ENCODE data around the gene DSCAM.
"Not testable (repeated sequence)": the region's sequence is repeated elsewhere in the genome, so short reads cannot be mapped to it uniquely, and the experiment has no call there.

DSCAM gene

DNA sequence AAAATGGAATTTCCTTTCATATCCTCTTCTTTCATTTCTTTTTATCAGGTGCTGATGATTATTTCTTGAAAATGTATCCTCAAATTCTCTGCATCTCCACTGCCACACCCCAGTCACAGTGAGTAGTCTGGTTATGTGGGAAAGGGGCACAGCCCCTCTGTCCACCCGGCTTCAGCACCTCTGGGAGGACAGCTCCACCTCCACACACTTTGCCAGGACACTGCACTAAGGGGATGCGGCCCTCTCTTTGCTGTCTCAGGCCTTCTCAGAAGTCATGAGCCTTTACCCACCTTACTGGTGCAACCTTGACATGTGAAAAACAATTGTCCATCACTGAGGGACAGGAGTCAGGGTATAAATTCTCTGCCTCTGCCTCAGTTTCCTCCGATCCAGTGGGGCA lies 546.7 kb downstream of the DSCAM start:
- DNase-seq (ENCODE audit: insufficient read length) = no peak
- TF ChIP-seq POLR2A (IDR thresholded peaks at IDR 0.05; ENCODE audit: low read depth, low read length) (no peak), POLR2AphosphoS5 (IDR thresholded peaks at IDR 0.05; ENCODE audit: low read depth, low read length) (no peak), TAF1 (IDR thresholded peaks at IDR 0.05; ENCODE audit: borderline replicate concordance, low read depth, low read length) (no peak)
- FAIRE-seq = no peak

DNA sequence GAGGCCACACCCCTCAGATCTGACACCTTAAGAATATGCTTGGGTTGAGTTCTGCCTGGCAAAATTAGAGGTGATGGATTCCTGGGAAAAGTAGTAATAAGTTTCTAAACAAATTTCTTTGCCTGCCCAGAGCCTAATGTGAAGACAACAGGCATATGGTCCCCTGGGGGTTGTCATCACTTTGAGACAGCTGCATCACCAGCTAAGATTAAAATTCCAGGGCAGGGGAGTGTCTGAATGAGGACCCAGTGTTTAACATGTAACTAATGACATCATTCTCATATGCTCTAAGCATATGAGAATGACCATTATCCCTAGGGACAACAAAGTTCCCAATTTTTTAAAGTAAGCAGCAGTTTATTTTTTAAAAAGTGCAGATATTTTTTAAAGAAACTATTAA lies 547.5 kb downstream of the DSCAM start:
- TF ChIP-seq TAF1 (IDR thresholded peaks at IDR 0.05; ENCODE audit: borderline replicate concordance, low read depth, low read length) (no peak), POLR2AphosphoS5 (IDR thresholded peaks at IDR 0.05; ENCODE audit: low read depth, low read length) (no peak), POLR2A (IDR thresholded peaks at IDR 0.05; ENCODE audit: low read depth, low read length) (no peak)
- DNase-seq (ENCODE audit: insufficient read length) (no peak), FAIRE-seq (no peak)

GRCh38 chr21:40294345-40294744 lies 552.6 kb downstream of the DSCAM start:
- FAIRE-seq (no peak), DNase-seq (ENCODE audit: insufficient read length) (no peak)
- TF ChIP-seq POLR2A (IDR thresholded peaks at IDR 0.05; ENCODE audit: low read depth, low read length) (no peak), POLR2AphosphoS5 (IDR thresholded peaks at IDR 0.05; ENCODE audit: low read depth, low read length) (no peak), TAF1 (IDR thresholded peaks at IDR 0.05; ENCODE audit: borderline replicate concordance, low read depth, low read length) (no peak)

GRCh38 chr21:40291560-40291959 lies 555.4 kb downstream of the DSCAM start:
- no peak for FAIRE-seq
- TF ChIP-seq POLR2A (IDR thresholded peaks at IDR 0.05; ENCODE audit: low read depth, low read length) (no peak), TAF1 (IDR thresholded peaks at IDR 0.05; ENCODE audit: borderline replicate concordance, low read depth, low read length) (no peak), POLR2AphosphoS5 (IDR thresholded peaks at IDR 0.05; ENCODE audit: low read depth, low read length) (no peak)
- no peak for DNase-seq (ENCODE audit: insufficient read length)

DNA sequence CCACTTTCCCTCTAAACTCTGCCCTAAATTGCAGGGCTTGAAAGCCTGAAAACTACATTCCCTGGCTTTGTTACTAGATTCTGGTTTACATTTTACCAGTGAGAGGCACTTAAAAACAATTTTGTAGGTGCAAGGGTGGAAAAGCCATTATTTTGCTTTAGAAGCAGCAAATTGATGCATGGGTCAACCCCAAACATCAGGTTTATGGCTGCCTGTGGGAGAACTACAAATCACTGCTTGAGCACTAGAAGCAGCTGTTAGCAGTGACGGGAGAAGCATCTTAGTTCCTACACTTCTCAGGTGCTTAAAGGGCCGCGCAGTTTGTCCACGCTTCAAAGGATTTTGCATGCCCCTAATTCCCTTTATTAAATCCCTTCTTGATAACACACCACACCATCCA lies 562.5 kb downstream of the DSCAM start:
- FAIRE-seq (no peak), DNase-seq (ENCODE audit: insufficient read length) (no peak)
- TF ChIP-seq TAF1 (IDR thresholded peaks at IDR 0.05; ENCODE audit: borderline replicate concordance, low read depth, low read length) = no peak
- TF ChIP-seq POLR2A (IDR thresholded peaks at IDR 0.05; ENCODE audit: low read depth, low read length) = no peak
- TF ChIP-seq POLR2AphosphoS5 (IDR thresholded peaks at IDR 0.05; ENCODE audit: low read depth, low read length) = no peak

DNA sequence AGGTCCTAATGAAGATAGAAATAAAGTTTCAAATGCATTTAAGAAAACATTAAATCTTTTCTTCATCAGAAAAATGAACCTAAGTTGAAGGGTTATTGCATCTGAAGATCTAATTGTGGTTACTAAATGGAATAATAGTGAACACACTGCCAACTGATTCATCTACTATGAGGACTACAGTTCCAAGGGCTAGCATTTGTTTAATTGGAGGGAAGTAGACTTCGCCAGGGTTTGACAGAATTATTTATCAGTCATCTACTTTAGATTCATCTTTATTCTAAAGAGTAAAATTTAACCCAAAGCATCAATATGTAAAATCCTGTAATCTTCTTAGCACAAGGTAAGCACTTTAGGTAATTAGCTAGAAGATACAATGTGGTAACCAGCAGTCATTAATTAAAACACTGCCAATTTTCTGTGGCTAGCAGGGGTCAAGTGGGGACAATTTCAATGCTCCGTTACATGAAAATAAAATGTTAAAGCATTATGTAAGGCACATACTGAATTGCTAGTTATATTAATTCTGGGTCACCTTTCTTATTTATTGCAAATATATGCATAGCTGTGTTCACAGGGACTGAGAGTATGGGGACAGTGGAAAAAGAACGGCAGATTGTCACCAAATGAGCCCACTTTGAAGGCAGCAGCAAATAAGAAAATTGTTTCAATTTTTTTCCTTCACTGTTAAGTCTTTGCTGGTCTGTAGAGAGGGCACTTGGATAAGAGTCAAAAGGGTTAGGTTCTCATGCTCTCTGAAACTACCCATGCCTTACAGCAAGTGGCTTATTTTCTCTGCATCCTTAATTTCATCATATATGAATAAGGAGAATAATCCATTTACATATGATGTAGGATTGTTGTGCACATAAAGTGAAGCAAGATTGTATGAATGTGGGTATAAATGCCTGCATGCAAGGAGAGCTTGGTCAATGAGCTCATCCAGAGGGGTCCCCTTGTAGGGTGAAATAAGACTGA lies 563.8 kb downstream of the DSCAM start:
- no peak for DNase-seq (ENCODE audit: insufficient read length)
- FAIRE-seq = no peak
- TF ChIP-seq POLR2A (IDR thresholded peaks at IDR 0.05; ENCODE audit: low read depth, low read length) = no peak
- TF ChIP-seq POLR2AphosphoS5 (IDR thresholded peaks at IDR 0.05; ENCODE audit: low read depth, low read length) = no peak
- TF ChIP-seq TAF1 (IDR thresholded peaks at IDR 0.05; ENCODE audit: borderline replicate concordance, low read depth, low read length) = no peak

GRCh38 chr21:40278345-40278744 lies 568.6 kb downstream of the DSCAM start:
- DNase-seq (ENCODE audit: insufficient read length) (no peak), FAIRE-seq (no peak)
- TF ChIP-seq POLR2AphosphoS5 (IDR thresholded peaks at IDR 0.05; ENCODE audit: low read depth, low read length) (no peak), POLR2A (IDR thresholded peaks at IDR 0.05; ENCODE audit: low read depth, low read length) (no peak), TAF1 (IDR thresholded peaks at IDR 0.05; ENCODE audit: borderline replicate concordance, low read depth, low read length) (no peak)

GRCh38 chr21:40276001-40276400 lies 571.0 kb downstream of the DSCAM start:
- TF ChIP-seq TAF1 (IDR thresholded peaks at IDR 0.05; ENCODE audit: borderline replicate concordance, low read depth, low read length) = no peak
- DNase-seq (ENCODE audit: insufficient read length) (no peak), FAIRE-seq (no peak)

GRCh38 chr21:40272037-40272436 lies 574.9 kb downstream of the DSCAM start:
- TF ChIP-seq POLR2A (IDR thresholded peaks at IDR 0.05; ENCODE audit: low read depth, low read length) (no peak), POLR2AphosphoS5 (IDR thresholded peaks at IDR 0.05; ENCODE audit: low read depth, low read length) (no peak), TAF1 (IDR thresholded peaks at IDR 0.05; ENCODE audit: borderline replicate concordance, low read depth, low read length) (no peak)
- FAIRE-seq = no peak
- DNase-seq (ENCODE audit: insufficient read length) = no peak

DNA sequence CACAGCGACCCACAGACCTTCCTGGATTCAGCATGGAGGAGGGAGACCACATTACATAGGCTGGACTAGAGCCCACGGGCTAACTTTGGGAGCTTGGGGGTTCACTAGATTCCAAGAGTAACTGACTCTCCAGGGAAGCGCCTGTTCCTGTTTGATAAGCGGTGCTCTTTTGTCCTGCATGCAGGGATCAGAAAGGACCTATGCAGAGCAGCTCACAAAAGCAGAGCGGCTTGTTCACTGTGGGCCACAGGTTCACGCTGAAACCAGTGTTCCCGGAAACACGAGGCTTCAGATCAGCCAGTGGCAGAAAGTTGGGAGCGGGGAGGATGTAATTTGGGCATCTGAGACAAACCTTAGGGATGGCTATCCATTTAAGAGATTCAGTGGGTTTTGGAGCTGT lies 575.8 kb downstream of the DSCAM start:
- no peak for DNase-seq (ENCODE audit: insufficient read length)
- TF ChIP-seq TAF1 (IDR thresholded peaks at IDR 0.05; ENCODE audit: borderline replicate concordance, low read depth, low read length) (no peak), POLR2A (IDR thresholded peaks at IDR 0.05; ENCODE audit: low read depth, low read length) (no peak), POLR2AphosphoS5 (IDR thresholded peaks at IDR 0.05; ENCODE audit: low read depth, low read length) (no peak)
- FAIRE-seq = no peak

DNA sequence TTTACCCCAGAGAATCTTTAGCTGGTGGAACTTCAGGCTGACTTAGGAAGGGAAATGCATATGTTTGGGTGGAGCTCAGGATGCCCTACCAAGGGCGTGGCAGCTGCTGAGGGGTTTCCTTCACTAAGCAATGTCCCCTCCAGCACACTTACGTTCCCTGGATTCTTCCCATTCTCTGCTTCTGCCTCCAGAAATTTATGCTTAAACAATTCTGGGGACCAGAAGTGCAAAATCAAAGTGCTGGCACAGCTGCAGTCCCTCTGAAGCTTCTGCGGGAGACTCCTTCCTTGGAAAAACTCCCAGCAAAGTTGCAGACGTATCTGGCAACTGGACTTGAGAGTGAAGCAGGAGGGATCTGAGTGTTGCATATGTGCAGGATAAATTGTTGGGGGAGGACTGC lies 576.9 kb downstream of the DSCAM start:
- no peak for TF ChIP-seq TAF1 (IDR thresholded peaks at IDR 0.05; ENCODE audit: borderline replicate concordance, low read depth, low read length)
- TF ChIP-seq POLR2A (IDR thresholded peaks at IDR 0.05; ENCODE audit: low read depth, low read length) = no peak
- no peak for TF ChIP-seq POLR2AphosphoS5 (IDR thresholded peaks at IDR 0.05; ENCODE audit: low read depth, low read length)
- DNase-seq (ENCODE audit: insufficient read length) = no peak
- FAIRE-seq = no peak

DNA sequence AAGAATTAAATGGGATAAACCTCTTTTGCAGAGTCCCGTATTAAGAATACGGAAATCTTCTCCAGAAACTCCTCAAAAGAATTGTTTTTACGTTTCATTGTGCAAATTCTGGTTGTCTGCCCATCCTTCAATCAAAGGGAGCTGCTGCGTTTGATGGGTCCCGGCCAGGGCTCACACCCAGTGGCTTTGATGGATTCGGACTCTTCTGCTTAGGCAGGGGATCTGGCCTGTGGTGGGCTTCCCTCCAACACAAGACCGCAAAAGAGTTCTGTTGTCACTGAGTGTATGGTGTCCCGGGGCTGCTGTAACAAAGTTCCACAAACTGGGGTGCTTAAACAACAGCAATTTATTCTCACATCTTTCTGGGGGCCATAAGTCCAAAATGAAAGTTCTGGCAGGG lies 577.7 kb downstream of the DSCAM start:
- no peak for TF ChIP-seq POLR2AphosphoS5 (IDR thresholded peaks at IDR 0.05; ENCODE audit: low read depth, low read length)
- no peak for TF ChIP-seq TAF1 (IDR thresholded peaks at IDR 0.05; ENCODE audit: borderline replicate concordance, low read depth, low read length)
- TF ChIP-seq POLR2A (IDR thresholded peaks at IDR 0.05; ENCODE audit: low read depth, low read length) = no peak
- FAIRE-seq (no peak), DNase-seq (ENCODE audit: insufficient read length) (no peak)

GRCh38 chr21:40258456-40258855 lies 588.5 kb downstream of the DSCAM start:
- FAIRE-seq; DNase-seq (ENCODE audit: insufficient read length): not testable (repeated sequence)
